GM12878 (cell line): ENCODE data around the gene FHOD3. TPM values are rescaled to one million over a fixed set of nuclear protein-coding genes. Genes with fewer than 3 reads are reported as not detected.

Experiments used
- CREM ChIP-seq: IDR thresholded peaks from 2 replicates; pipeline ENCODE4 v1.6.1; 2014; ENCODE audit warnings: antibody characterized with exemption, low read depth
- MEF2B ChIP-seq: fragments of 450-650 bp; IDR thresholded peaks from 2 replicates; pipeline ENCODE4 v1.6.1; 2018; ENCODE audit warnings: mild to moderate bottlenecking, moderate library complexity; ENCODE audit not compliant: partially characterized antibody, poor library complexity, severe bottlenecking
- NFYB ChIP-seq: IDR thresholded peaks from 2 replicates; pipeline ENCODE4 v1.6.1; 2011; ENCODE audit warnings: low read depth, mild to moderate bottlenecking, low read length, improper control_type of control experiment, moderate library complexity; ENCODE audit not compliant: insufficient read depth
- NR2C1 ChIP-seq: fragments of 450-650 bp; IDR thresholded peaks from 2 replicates; pipeline ENCODE4 v1.6.1; 2017; ENCODE audit warnings: antibody characterized with exemption, mild to moderate bottlenecking, moderate library complexity
- RAD21 ChIP-seq: IDR thresholded peaks from 2 replicates; pipeline ENCODE4 v1.6.1; 2011; ENCODE audit warnings: mild to moderate bottlenecking, low read depth, low read length, moderate library complexity; ENCODE audit not compliant: insufficient read depth
- RAD51 ChIP-seq: fragments of 450-650 bp; IDR thresholded peaks from 2 replicates; pipeline ENCODE4 v1.6.1; 2016; ENCODE audit warnings: moderate library complexity, mild to moderate bottlenecking, inconsistent platforms
- SPI1 ChIP-seq: IDR thresholded peaks from 2 replicates; pipeline ENCODE4 v1.6.1; 2011; ENCODE audit warnings: low read depth, mild to moderate bottlenecking, low read length, moderate library complexity, borderline replicate concordance; ENCODE audit not compliant: insufficient read depth
- SREBF2 ChIP-seq: IDR thresholded peaks from 2 replicates; pipeline ENCODE4 v1.6.1; 2012; ENCODE audit warnings: mild to moderate bottlenecking, low read length
- STAT1 ChIP-seq: fragments of 450-650 bp; conservative IDR thresholded peaks from 2 replicates; pipeline ENCODE4 v1.6.1; 2014; ENCODE audit warnings: antibody characterized with exemption, mild to moderate bottlenecking
- USF1 ChIP-seq: IDR thresholded peaks from 2 replicates; pipeline ENCODE4 v1.6.1; 2011; ENCODE audit warnings: borderline replicate concordance, low read depth, mild to moderate bottlenecking, moderate library complexity, mixed read lengths, low read length; ENCODE audit not compliant: insufficient read depth; ENCODE audit errors: extremely low read length
- ZNF687 ChIP-seq: fragments of 450-650 bp; IDR thresholded peaks from 2 replicates; pipeline ENCODE4 v1.6.1; 2017; ENCODE audit warnings: mild to moderate bottlenecking, moderate library complexity
- polyA plus RNA-seq, 11 experiments: library from polyadenylated mRNA; depleted of rRNA in 4 of 11; unstranded in 6 of 11; stranded (reverse) in 5 of 11; fragments of >200 nt; fragmentation: Nextera tagmentation in 4 of 11; fragmentation: Illumina TruSeq in 1 of 11; extraction: Ambion mirVana in 4 of 11; extraction: Trizol in 1 of 11; gene quantifications; 1 replicate in 1 of 11; 2 replicates in 10 of 11; pipeline versions ENCODE4 v1.2.1 to v1.2.3, GENCODE V29; 2011 to 2016; ENCODE audit warnings: inconsistent platforms in 2 of 11, missing spikeins in 2 of 11, low read depth in 1 of 11
- total RNA-seq, 4 experiments: library from RNA; depleted of rRNA in 3 of 4; stranded (reverse); fragments of >200 nt in 3 of 4; fragmentation: Illumina TruSeq in 1 of 4; extraction: Trizol in 1 of 4; gene quantifications; 2 replicates each; pipeline versions ENCODE4 v1.2.1 to v1.2.3, GENCODE V29; 2013 to 2021

The FHOD3 gene
- total and polyA plus RNA-seq, 10 of the 15 experiments (the other 5 are each of a cell fraction or from before 2014, with no cell fraction given), result 0.77 to 26.7 (median 10.4) TPM

- no peak for TF ChIP-seq NR2C1
- TF ChIP-seq ZNF687, result no peak
- no peak for TF ChIP-seq USF1
- no peak for TF ChIP-seq MEF2B
- TF ChIP-seq CREM, result no peak
- TF ChIP-seq SREBF2, result no peak
- TF ChIP-seq RAD21, result no peak
- TF ChIP-seq STAT1, result no peak
- no peak for TF ChIP-seq RAD51
- TF ChIP-seq SPI1, result no peak
- no peak for TF ChIP-seq NFYB
Measured at GRCh38 chr18:36427831-36428230, 130.3 kb downstream of the FHOD3 start (continued).
